Astrocyte (in vitro differentiated cells and primary cell): ENCODE results near the gene C6orf15. TPM values are rescaled to one million over a fixed set of nuclear protein-coding genes. Genes with fewer than 3 reads are reported as not detected.

Experiments used
- DNase-seq: peaks from one replicate; pipeline ENCODE4 v3.0.0-alpha.2; 2010; ENCODE audit warnings: low read depth
- FAIRE-seq: peaks from 2 replicates; lab custom pipeline; 2011; peaks lifted over from hg19 to GRCh38; lab: Jason Lieb, UNC
- H2AFZ ChIP-seq: 2 replicates; pipeline ENCODE4 v1.6.0; 2012; ENCODE audit warnings: low read depth, low read length, inconsistent platforms
- H3K27ac ChIP-seq: 2 replicates; pipeline ENCODE4 v1.5.1; 2011; ENCODE audit warnings: low read depth, low read length, inconsistent platforms
- H3K27me3 ChIP-seq: 2 replicates; pipeline ENCODE4 v1.6.0; 2011; ENCODE audit warnings: low read length, inconsistent platforms; ENCODE audit not compliant: insufficient read depth
- H3K36me3 ChIP-seq: 2 replicates; pipeline ENCODE4 v1.5.1; 2011; ENCODE audit warnings: low read length, inconsistent platforms; ENCODE audit not compliant: insufficient read depth
- H3K4me1 ChIP-seq: 2 replicates; pipeline ENCODE4 v1.5.1; 2011; ENCODE audit warnings: low read length, inconsistent platforms; ENCODE audit not compliant: insufficient read depth
- H3K4me2 ChIP-seq: 2 replicates; pipeline ENCODE4 v1.6.0; 2012; ENCODE audit warnings: low read length, inconsistent platforms
- H3K4me3 ChIP-seq: 2 replicates; pipeline ENCODE4 v1.5.1; 2011; ENCODE audit warnings: low read depth, mild to moderate bottlenecking, low read length, inconsistent platforms; ENCODE audit not compliant: insufficient read depth
- H3K79me2 ChIP-seq: 2 replicates; pipeline ENCODE4 v1.6.0; 2012; ENCODE audit warnings: mild to moderate bottlenecking, low read length, inconsistent platforms; ENCODE audit not compliant: insufficient read depth
- H3K9ac ChIP-seq: 2 replicates; pipeline ENCODE4 v1.6.0; 2012; ENCODE audit warnings: mild to moderate bottlenecking, low read length, inconsistent platforms
- H3K9me3 ChIP-seq: 2 replicates; pipeline ENCODE4 v1.5.1; 2012; ENCODE audit warnings: low read depth, mild to moderate bottlenecking, low read length, inconsistent platforms; ENCODE audit not compliant: insufficient read depth
- H4K20me1 ChIP-seq: 2 replicates; pipeline ENCODE4 v1.6.0; 2012; ENCODE audit warnings: low read length, inconsistent platforms; ENCODE audit not compliant: insufficient read depth
- H3K27ac Mint-ChIP-seq: one replicate; pipeline ENCODE4 v1.8.0; 2021; ENCODE audit warnings: mild to moderate bottlenecking, mixed read lengths; ENCODE audit not compliant: unreplicated experiment
- H3K27me3 Mint-ChIP-seq: one replicate; pipeline ENCODE4 v1.8.0; 2021; ENCODE audit warnings: low read depth, mixed read lengths; ENCODE audit not compliant: unreplicated experiment
- H3K36me3 Mint-ChIP-seq: one replicate; pipeline ENCODE4 v1.8.0; 2021; ENCODE audit warnings: low read depth, mixed read lengths; ENCODE audit not compliant: unreplicated experiment
- H3K4me1 Mint-ChIP-seq: one replicate; pipeline ENCODE4 v1.8.0; 2021; ENCODE audit warnings: low read depth, mixed read lengths; ENCODE audit not compliant: unreplicated experiment
- H3K4me3 Mint-ChIP-seq: one replicate; pipeline ENCODE4 v1.8.0; 2021; ENCODE audit warnings: mild to moderate bottlenecking, moderate library complexity, mixed read lengths; ENCODE audit not compliant: unreplicated experiment
- H3K9me3 Mint-ChIP-seq: one replicate; pipeline ENCODE4 v1.8.0; 2021; ENCODE audit warnings: mild to moderate bottlenecking, mixed read lengths; ENCODE audit not compliant: unreplicated experiment
- CTCF ChIP-seq: IDR thresholded peaks from 2 replicates; pipeline ENCODE4 v1.5.1; 2011; ENCODE audit warnings: low read depth, mild to moderate bottlenecking, inconsistent platforms, low read length, moderate library complexity; ENCODE audit not compliant: insufficient read depth
- EZH2 ChIP-seq: IDR thresholded peaks from 2 replicates; pipeline ENCODE4 v1.6.1; 2012; ENCODE audit warnings: mild to moderate bottlenecking, low read length, inconsistent platforms; ENCODE audit not compliant: insufficient read depth
- total RNA-seq: library from RNA; stranded (reverse); gene quantifications from 2 replicates; pipeline ENCODE4 v1.2.1, GENCODE V29; 2021

Gene C6orf15
- total RNA-seq, 1 donor from 2014 or later = 6.4 TPM

- H3K79me2 ChIP-seq = no peaks in the 10 kb centered on the region
- peaks cover 13% of the 10 kb centered on the region for H3K36me3 Mint-ChIP-seq
- H3K27ac Mint-ChIP-seq = no peak overlapping the region
- no peak overlapping the region for H3K4me3 Mint-ChIP-seq
- H3K4me2 ChIP-seq = peak overlapping the region; percentile 61
- no peak for FAIRE-seq
- H3K27me3 ChIP-seq = no peaks in the 10 kb centered on the region
- H4K20me1 ChIP-seq = no peaks in the 10 kb centered on the region
- H2AFZ ChIP-seq = no peak overlapping the region
- H3K27ac ChIP-seq = no peak overlapping the region
- no peaks in the 10 kb centered on the region for H3K36me3 ChIP-seq
- no peak overlapping the region for H3K4me3 ChIP-seq
- H3K27me3 Mint-ChIP-seq = no peaks in the 10 kb centered on the region
- TF ChIP-seq EZH2 = no peak
- no peak for TF ChIP-seq CTCF
- peaks cover 14% of the 10 kb centered on the region for H3K4me1 ChIP-seq
- H3K9ac ChIP-seq = no peak overlapping the region
- peaks cover 41% of the 10 kb centered on the region for H3K4me1 Mint-ChIP-seq
- H3K9me3 ChIP-seq = no peaks in the 10 kb centered on the region
- no peaks in the 10 kb centered on the region for H3K9me3 Mint-ChIP-seq
- DNase-seq = peak; percentile 18
Observed at GRCh38 chr6:31125586-31126363, 13.4 kb upstream of the C6orf15 start.

- FAIRE-seq (no peak), DNase-seq (peak; percentile 74)
- peak overlapping the region; percentile 61 for H3K4me2 ChIP-seq
- H3K79me2 ChIP-seq = no peaks in the 10 kb centered on the region
- peaks cover 41% of the 10 kb centered on the region for H3K4me1 Mint-ChIP-seq
- H3K4me1 ChIP-seq = peaks cover 14% of the 10 kb centered on the region
- no peaks in the 10 kb centered on the region for H3K27me3 Mint-ChIP-seq
- H3K36me3 ChIP-seq = no peaks in the 10 kb centered on the region
- H3K9me3 Mint-ChIP-seq = no peaks in the 10 kb centered on the region
- no peak overlapping the region for H3K9ac ChIP-seq
- H3K27ac Mint-ChIP-seq = peak overlapping the region; percentile 66
- no peak overlapping the region for H3K4me3 Mint-ChIP-seq
- H4K20me1 ChIP-seq = no peaks in the 10 kb centered on the region
- H3K4me3 ChIP-seq = no peak overlapping the region
- peak overlapping the region; percentile 38 for H2AFZ ChIP-seq
- no peaks in the 10 kb centered on the region for H3K9me3 ChIP-seq
- peaks cover 13% of the 10 kb centered on the region for H3K36me3 Mint-ChIP-seq
- TF ChIP-seq EZH2 (no peak), CTCF (no peak)
- H3K27me3 ChIP-seq = no peaks in the 10 kb centered on the region
- no peak overlapping the region for H3K27ac ChIP-seq
Observed at GRCh38 chr6:31125162-31125561, 12.8 kb upstream of the C6orf15 start.
